IPS-18a (cell line): ENCODE data around the gene TBCD.

Experiments
- H3K27ac ChIP-seq: one replicate; pipeline ENCODE4 v1.5.1; 2013; ENCODE audit warnings: low read length
- H3K27me3 ChIP-seq: one replicate; pipeline ENCODE4 v1.6.1; 2013; ENCODE audit warnings: mild to moderate bottlenecking, low read length; ENCODE audit not compliant: control insufficient read depth, insufficient read depth
- H3K36me3 ChIP-seq: one replicate; pipeline ENCODE4 v1.6.1; 2013; ENCODE audit warnings: low read depth, low read length; ENCODE audit not compliant: control insufficient read depth
- H3K4me1 ChIP-seq: one replicate; pipeline ENCODE4 v1.6.1; 2013; ENCODE audit warnings: low read depth, low read length; ENCODE audit not compliant: control insufficient read depth
- H3K4me3 ChIP-seq: one replicate; pipeline ENCODE4 v1.5.1; 2013; ENCODE audit warnings: low read length
- H3K9ac ChIP-seq: one replicate; pipeline ENCODE4 v1.6.1; 2013; ENCODE audit warnings: mild to moderate bottlenecking, low read length, moderate library complexity
- H3K9me3 ChIP-seq: one replicate; pipeline ENCODE4 v1.6.1; 2013; ENCODE audit warnings: low read depth, low read length; ENCODE audit not compliant: control insufficient read depth

The TBCD gene

GRCh38 chr17:82832411-82832810 lies 80.5 kb downstream of the TBCD start:
- H3K36me3 ChIP-seq = peaks cover 11% of the 10 kb centered on the region
- no peak overlapping the region for H3K4me3 ChIP-seq
- H3K9me3 ChIP-seq = no peaks in the 10 kb centered on the region
- H3K9ac ChIP-seq = no peak overlapping the region
- no peaks in the 10 kb centered on the region for H3K4me1 ChIP-seq
- H3K27ac ChIP-seq = no peak overlapping the region
- no peaks in the 10 kb centered on the region for H3K27me3 ChIP-seq

GRCh38 chr17:82832881-82833475 lies 81.1 kb downstream of the TBCD start:
- no peak overlapping the region for H3K4me3 ChIP-seq
- H3K9ac ChIP-seq = no peak overlapping the region
- H3K9me3 ChIP-seq = no peaks in the 10 kb centered on the region
- no peaks in the 10 kb centered on the region for H3K4me1 ChIP-seq
- H3K36me3 ChIP-seq = peaks cover 6% of the 10 kb centered on the region
- no peaks in the 10 kb centered on the region for H3K27me3 ChIP-seq
- no peak overlapping the region for H3K27ac ChIP-seq

GRCh38 chr17:82835122-82835521 lies 83.3 kb downstream of the TBCD start:
- H3K36me3 ChIP-seq = no peaks in the 10 kb centered on the region
- H3K9ac ChIP-seq = no peak overlapping the region
- no peak overlapping the region for H3K27ac ChIP-seq
- no peak overlapping the region for H3K4me3 ChIP-seq
- H3K27me3 ChIP-seq = no peaks in the 10 kb centered on the region
- H3K9me3 ChIP-seq = no peaks in the 10 kb centered on the region
- peaks cover 7% of the 10 kb centered on the region for H3K4me1 ChIP-seq

DNA sequence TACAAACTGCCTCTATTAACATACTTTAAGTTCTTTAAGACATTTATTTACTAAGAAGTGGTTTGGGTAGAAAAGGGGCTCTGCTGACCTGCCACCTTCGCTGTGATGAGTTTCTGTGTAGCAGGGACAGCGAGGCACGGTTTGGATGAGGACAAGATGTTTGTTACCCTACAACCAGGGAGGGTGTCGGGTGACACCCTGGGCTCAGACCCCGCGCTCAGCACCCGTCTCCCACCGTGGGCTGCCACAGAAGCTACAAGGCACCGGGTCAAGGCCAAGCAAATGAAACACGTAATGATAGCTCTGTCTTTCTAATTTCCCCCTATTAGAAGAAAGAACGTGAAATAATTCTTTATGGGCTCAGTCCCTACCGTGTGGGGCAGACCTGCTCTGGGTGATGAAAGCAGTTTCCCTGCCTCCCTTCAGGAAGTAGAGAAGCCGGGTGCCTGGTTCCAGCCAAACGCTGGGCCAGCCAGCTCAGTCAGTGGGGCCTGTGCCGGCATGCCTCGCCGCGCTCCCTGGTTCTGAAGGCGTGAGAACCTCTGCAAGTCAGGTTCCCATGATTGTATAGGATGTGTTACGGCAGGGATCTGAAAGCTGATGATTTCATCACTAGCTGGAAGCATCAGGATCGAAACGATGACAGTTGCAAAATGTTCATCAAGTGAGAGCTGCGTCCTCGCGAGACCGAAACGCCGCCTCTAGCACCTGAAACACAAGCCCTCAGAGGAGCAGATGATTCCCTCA lies 84.1 kb downstream of the TBCD start:
- no peak overlapping the region for H3K27ac ChIP-seq
- no peak overlapping the region for H3K9ac ChIP-seq
- no peaks in the 10 kb centered on the region for H3K36me3 ChIP-seq
- no peaks in the 10 kb centered on the region for H3K27me3 ChIP-seq
- peaks cover 12% of the 10 kb centered on the region for H3K4me1 ChIP-seq
- H3K4me3 ChIP-seq = no peak overlapping the region
- no peaks in the 10 kb centered on the region for H3K9me3 ChIP-seq

- Histone ChIP-seq H3K27ac (no peak overlapping the region), H3K36me3 (no peaks in the 10 kb centered on the region), H3K9me3 (no peaks in the 10 kb centered on the region), H3K4me3 (no peak overlapping the region), H3K27me3 (no peaks in the 10 kb centered on the region), H3K9ac (no peak overlapping the region), H3K4me1 (peaks cover 12% of the 10 kb centered on the region)
These were observed 85.0 kb downstream of the TBCD start for GRCh38 chr17:82836823-82837357.

DNA sequence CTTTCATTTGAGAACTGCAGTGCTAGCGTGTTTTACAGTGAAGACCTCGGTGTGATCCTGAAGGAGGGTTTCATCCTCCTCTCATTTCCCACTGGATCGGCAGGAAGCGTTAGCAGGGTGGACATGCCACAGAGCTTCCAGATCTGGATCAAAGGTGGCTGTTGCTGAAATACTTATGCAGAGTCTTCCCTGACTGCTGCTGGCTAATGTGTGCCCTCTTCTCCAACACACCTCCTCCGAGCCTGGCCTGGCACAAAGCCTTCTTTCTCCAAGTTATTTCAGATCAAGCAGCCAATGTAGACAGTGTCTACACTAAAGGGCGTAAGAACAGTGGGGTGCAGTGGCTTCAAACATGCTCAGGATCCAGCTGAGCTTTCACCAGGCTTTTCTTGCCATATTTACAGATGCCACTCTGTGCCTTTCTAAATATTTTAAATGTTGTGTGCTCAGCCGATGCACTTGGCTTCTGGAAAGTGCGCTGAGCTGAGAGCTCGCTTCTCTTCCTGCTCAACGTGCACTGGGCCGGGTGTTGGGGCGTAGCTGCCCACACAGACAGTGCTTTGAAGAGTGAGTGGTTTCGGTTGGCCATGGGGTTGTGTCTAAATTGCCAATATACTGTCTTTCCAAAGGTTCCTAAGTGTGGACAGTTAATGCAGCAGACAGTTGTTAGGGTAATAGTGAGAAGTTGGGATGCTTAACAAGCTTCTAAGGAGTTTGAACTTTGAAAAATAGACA lies 85.9 kb downstream of the TBCD start:
- H3K36me3 ChIP-seq = no peaks in the 10 kb centered on the region
- peaks cover 12% of the 10 kb centered on the region for H3K4me1 ChIP-seq
- no peak overlapping the region for H3K27ac ChIP-seq
- H3K9ac ChIP-seq = no peak overlapping the region
- H3K9me3 ChIP-seq = no peaks in the 10 kb centered on the region
- no peaks in the 10 kb centered on the region for H3K27me3 ChIP-seq
- H3K4me3 ChIP-seq = no peak overlapping the region

GRCh38 chr17:82838386-82839063 lies 86.7 kb downstream of the TBCD start:
- H3K27ac ChIP-seq = no peak overlapping the region
- H3K27me3 ChIP-seq = no peaks in the 10 kb centered on the region
- H3K4me1 ChIP-seq = peaks cover 12% of the 10 kb centered on the region
- H3K9ac ChIP-seq = no peak overlapping the region
- H3K36me3 ChIP-seq = no peaks in the 10 kb centered on the region
- no peak overlapping the region for H3K4me3 ChIP-seq
- no peaks in the 10 kb centered on the region for H3K9me3 ChIP-seq

GRCh38 chr17:82839617-82840292 lies 87.9 kb downstream of the TBCD start, which contains the start of gene ZNF750:
ZNF750 (minus strand) TSS chr17:82840022; CDS start chr17:82832454, 7,568 bp downstream.
- Histone ChIP-seq H3K4me1 (peaks cover 12% of the 10 kb centered on the region), H3K27me3 (no peaks in the 10 kb centered on the region), H3K9me3 (no peaks in the 10 kb centered on the region), H3K9ac (no peak within 1 kb of the TSS), H3K4me3 (no peak within 1 kb of the TSS), H3K36me3 (no peaks in the 10 kb centered on the region), H3K27ac (no peak within 1 kb of the TSS)

- no peak overlapping the region for H3K27ac ChIP-seq
- no peaks in the 10 kb centered on the region for H3K27me3 ChIP-seq
- H3K9me3 ChIP-seq = no peaks in the 10 kb centered on the region
- H3K4me3 ChIP-seq = no peak overlapping the region
- H3K4me1 ChIP-seq = peaks cover 12% of the 10 kb centered on the region
- H3K36me3 ChIP-seq = no peaks in the 10 kb centered on the region
- H3K9ac ChIP-seq = no peak overlapping the region
These were observed 88.6 kb downstream of the TBCD start for GRCh38 chr17:82840431-82840831.

GRCh38 chr17:82841921-82842596 lies 90.2 kb downstream of the TBCD start:
- no peaks in the 10 kb centered on the region for H3K9me3 ChIP-seq
- H3K4me1 ChIP-seq = peaks cover 12% of the 10 kb centered on the region
- no peak overlapping the region for H3K4me3 ChIP-seq
- H3K36me3 ChIP-seq = peaks cover 6% of the 10 kb centered on the region
- no peak overlapping the region for H3K27ac ChIP-seq
- no peak overlapping the region for H3K9ac ChIP-seq
- no peaks in the 10 kb centered on the region for H3K27me3 ChIP-seq
